ENCODE data around the gene UQCRH. TPM values are rescaled to one million over a fixed set of nuclear protein-coding genes. Genes with fewer than 3 reads are reported as not detected.

Gene UQCRH
- total RNA-seq, 1 donor = 603 TPM

- DNase-seq (ENCODE audit: low read depth) = no peak
- no peak overlapping the region for H3K4me3 ChIP-seq (ENCODE audit: low read depth, low read length)
- TF ChIP-seq CTCF (IDR thresholded peaks at IDR 0.05; ENCODE audit: insufficient read depth, low read length) = no peak
These were observed 19.4 kb upstream of the UQCRH start for GRCh38 chr1:46284058-46284457.

GRCh38 chr1:46284597-46285564, 18.6 kb upstream of the UQCRH start:
- no peak for DNase-seq (ENCODE audit: low read depth)
- no peak for TF ChIP-seq CTCF (IDR thresholded peaks at IDR 0.05; ENCODE audit: insufficient read depth, low read length)
- no peak overlapping the region for H3K4me3 ChIP-seq (ENCODE audit: low read depth, low read length)

GRCh38 chr1:46285730-46286477, 17.6 kb upstream of the UQCRH start:
- no peak overlapping the region for H3K4me3 ChIP-seq (ENCODE audit: low read depth, low read length)
- no peak for DNase-seq (ENCODE audit: low read depth)
- TF ChIP-seq CTCF (IDR thresholded peaks at IDR 0.05; ENCODE audit: insufficient read depth, low read length) = no peak

GRCh38 chr1:46288485-46289133, 14.9 kb upstream of the UQCRH start:
- peak; percentile 19 for DNase-seq (ENCODE audit: low read depth)
- no peak for TF ChIP-seq CTCF (IDR thresholded peaks at IDR 0.05; ENCODE audit: insufficient read depth, low read length)
- H3K4me3 ChIP-seq (ENCODE audit: low read depth, low read length) = no peak overlapping the region

- TF ChIP-seq CTCF (IDR thresholded peaks at IDR 0.05; ENCODE audit: insufficient read depth, low read length) = no peak
- H3K4me3 ChIP-seq (ENCODE audit: low read depth, low read length) = no peak overlapping the region
- no peak for DNase-seq (ENCODE audit: low read depth)
These were observed 14.4 kb upstream of the UQCRH start for GRCh38 chr1:46289134-46289494.

GRCh38 chr1:46289976-46290375, 13.5 kb upstream of the UQCRH start:
- peak; percentile 30 for DNase-seq (ENCODE audit: low read depth)
- no peak for TF ChIP-seq CTCF (IDR thresholded peaks at IDR 0.05; ENCODE audit: insufficient read depth, low read length)
- no peak overlapping the region for H3K4me3 ChIP-seq (ENCODE audit: low read depth, low read length)

All from fibroblast of the aortic adventitia (primary cell).